Fibroblast of the aortic adventitia (primary cell): Measurements from ENCODE around the gene FAM20C. TPM values are rescaled to one million over a fixed set of nuclear protein-coding genes. Genes with fewer than 3 reads are reported as not detected.

Source experiments
- DNase-seq: peaks from one replicate; pipeline ENCODE4 v3.0.0-alpha.2; 2010; ENCODE audit warnings: low read depth
- H3K4me3 ChIP-seq: 2 replicates; pipeline ENCODE4 v1.5.1; 2011; ENCODE audit warnings: low read depth, mild to moderate bottlenecking, control low read depth, low read length, moderate library complexity
- total RNA-seq: library from RNA; depleted of rRNA; stranded (reverse); fragments of >200 nt; gene quantifications from 2 replicates; pipeline ENCODE4 v1.2.3, GENCODE V29; 2012; ENCODE audit warnings: low replicate concordance
- TF ChIP-seq, protein P1 (sequence below): IDR thresholded peaks from 2 replicates; pipeline ENCODE4 v1.5.1; 2011; ENCODE audit warnings: mild to moderate bottlenecking, low read length, control low read depth, inconsistent platforms; ENCODE audit not compliant: insufficient read depth

FAM20C gene
- total RNA-seq, 1 donor, result 55.5 TPM

DNA sequence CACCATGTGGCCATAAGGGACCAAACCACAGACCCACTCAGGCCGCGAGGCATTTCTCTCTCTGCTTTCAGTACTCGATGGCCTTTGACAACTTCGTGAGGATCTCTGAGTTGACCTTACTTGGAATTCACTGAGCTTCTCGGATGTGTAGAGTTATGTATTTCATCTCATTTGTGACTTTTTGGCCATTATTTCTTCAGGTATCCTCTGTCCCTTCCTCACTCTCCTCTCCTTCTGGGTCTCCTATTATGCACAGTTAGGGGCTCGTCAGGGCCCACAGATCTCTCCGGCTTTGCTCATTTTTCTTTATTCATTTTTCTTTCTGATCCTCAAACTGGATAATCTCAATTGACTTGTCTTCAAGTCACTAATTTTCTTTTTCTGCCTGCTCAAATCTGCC, 81.0 kb downstream of the FAM20C start:
- no peak for DNase-seq
- TF ChIP-seq, protein P1, sequence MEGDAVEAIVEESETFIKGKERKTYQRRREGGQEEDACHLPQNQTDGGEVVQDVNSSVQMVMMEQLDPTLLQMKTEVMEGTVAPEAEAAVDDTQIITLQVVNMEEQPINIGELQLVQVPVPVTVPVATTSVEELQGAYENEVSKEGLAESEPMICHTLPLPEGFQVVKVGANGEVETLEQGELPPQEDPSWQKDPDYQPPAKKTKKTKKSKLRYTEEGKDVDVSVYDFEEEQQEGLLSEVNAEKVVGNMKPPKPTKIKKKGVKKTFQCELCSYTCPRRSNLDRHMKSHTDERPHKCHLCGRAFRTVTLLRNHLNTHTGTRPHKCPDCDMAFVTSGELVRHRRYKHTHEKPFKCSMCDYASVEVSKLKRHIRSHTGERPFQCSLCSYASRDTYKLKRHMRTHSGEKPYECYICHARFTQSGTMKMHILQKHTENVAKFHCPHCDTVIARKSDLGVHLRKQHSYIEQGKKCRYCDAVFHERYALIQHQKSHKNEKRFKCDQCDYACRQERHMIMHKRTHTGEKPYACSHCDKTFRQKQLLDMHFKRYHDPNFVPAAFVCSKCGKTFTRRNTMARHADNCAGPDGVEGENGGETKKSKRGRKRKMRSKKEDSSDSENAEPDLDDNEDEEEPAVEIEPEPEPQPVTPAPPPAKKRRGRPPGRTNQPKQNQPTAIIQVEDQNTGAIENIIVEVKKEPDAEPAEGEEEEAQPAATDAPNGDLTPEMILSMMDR, result no peak
- H3K4me3 ChIP-seq, result no peak overlapping the region

DNA sequence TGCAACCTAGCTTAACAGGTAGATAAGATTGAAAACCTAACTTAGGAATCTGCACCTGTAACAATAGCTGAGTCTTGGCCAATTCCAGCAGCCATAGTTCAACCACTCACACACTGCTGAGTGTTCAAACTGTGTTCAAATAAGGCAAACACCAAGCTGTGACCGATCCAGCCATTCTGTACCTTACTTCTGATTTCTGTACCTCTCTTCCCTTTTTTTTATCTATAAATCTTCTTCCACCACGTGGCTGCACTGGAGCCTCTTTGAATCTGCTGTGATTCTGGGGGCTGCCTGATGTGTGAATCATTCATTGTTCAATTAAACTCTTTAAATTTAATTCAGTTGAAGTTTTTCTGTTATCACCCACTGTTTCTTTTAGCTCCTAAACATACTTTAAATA, 81.9 kb downstream of the FAM20C start:
- no peak overlapping the region for H3K4me3 ChIP-seq
- DNase-seq, result no peak
- TF ChIP-seq, protein P1, result no peak

DNA sequence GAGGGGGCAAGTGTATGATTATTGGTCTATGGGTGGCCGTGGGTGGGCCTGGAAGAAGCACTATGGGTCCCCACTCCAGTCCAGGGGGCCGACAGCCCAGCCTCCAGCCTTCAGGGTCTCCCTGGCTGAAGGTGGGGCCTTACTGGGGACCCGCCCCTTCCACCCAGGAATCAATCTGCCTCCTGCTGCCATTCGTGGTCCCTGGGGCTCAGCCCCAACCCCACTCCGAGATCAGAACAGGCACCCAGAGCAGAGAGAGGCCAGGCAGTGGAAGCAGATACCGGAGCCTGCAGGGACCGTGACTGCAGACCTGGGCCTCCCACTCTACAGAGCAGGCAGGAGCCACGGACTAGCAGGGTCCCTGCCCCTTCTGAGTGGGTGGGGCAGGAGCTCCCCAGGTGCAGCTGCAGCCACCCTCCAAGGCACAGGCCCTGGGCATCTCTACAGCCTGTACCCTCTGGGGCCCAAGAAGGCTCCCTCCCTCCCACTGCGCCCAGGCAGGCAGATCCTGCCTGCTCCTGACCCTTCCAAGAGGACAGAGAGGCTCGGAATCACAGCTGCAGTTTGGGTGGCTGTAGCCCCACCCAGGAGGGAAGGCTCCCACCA, 84.0 kb downstream of the FAM20C start:
- H3K4me3 ChIP-seq, result no peak overlapping the region
- no peak for DNase-seq
- TF ChIP-seq, protein P1, result no peak

DNA sequence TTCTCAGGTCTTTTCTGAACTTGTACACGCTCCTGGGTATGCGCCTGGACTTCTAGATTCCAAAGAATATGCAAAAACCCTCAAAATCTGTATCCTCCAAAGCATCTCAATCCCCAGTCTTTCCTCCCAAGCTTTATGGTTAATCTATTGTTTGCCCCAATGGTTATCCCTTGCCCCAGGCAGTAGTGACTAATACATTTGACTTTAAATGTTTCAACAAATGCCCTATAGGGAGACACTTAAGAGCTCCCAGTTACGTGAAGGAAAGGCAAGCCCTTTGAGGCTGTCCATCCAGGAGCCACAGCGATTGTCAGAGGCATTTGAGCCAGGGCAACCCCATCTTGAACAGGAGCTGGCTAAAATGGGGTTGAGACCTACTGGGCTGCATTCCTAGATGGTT, 84.9 kb downstream of the FAM20C start:
- H3K4me3 ChIP-seq, result no peak overlapping the region
- TF ChIP-seq, protein P1, result no peak
- DNase-seq, result no peak

DNA sequence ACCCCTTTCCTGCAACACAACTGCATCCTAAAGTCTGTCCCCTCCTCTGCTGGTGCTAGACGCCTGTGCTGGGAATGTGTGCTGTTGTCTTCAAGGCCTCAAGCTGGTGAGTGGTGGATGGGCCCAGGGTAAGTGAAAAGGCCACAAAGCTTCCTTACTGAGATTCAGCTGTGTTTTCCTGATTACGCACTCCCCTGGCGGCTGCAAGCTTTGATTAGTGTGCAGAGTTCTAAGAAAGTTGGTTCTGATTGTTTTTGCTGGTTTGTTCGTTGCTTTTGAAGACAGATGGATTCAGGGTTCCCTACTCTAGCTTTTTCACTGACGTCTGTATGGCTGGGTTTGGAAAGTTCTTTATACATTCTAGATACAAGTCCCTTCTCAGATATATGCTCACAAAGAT, 85.7 kb downstream of the FAM20C start:
- DNase-seq, result no peak
- H3K4me3 ChIP-seq, result no peak overlapping the region
- TF ChIP-seq, protein P1, result no peak

DNA sequence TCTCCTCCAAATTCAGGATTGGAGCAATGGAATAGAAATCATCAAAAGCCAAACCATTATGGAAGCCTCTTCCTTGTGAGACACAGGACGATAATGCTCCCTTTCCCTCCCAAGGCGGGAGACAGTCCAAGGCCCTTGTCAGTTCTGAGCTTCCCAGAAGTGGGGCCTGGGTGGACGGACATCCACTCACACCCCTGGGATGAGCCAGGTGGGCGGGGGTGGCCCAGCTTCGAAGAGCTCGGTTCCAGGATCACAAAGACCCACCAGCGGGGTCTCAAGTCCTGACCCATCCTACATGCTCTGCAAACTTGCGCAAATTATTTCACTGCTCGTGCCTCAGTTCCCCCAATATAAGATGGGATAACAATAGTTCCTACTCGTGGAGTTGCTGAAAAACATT, 87.5 kb downstream of the FAM20C start:
- DNase-seq, result no peak
- TF ChIP-seq, protein P1, result no peak
- no peak overlapping the region for H3K4me3 ChIP-seq

DNA sequence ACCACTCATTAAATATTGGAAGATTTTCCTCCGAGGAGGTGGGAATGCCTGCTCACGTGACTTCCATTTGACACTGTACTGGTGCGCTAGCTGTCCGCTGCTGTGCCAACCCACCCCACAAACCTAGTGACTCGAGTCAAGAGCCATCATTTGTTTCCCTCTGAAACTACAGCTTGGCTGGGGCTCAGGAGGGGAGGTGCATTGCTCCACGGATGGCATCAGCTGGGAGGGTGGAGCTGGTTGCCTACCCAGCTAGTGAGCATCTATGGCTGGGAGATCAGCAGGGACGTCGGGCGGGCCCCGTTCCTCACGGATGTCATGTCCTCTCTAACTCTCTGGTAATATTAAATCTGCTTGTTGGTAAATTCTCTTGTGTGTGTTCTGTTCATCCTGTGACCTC, 88.1 kb downstream of the FAM20C start:
- no peak for DNase-seq
- H3K4me3 ChIP-seq, result no peak overlapping the region
- TF ChIP-seq, protein P1, result no peak
